NCI-H1092 (cell line): ENCODE measurements around the gene PSAP.
A peak's percentile ranks its signal among the peaks of the same experiment; 100 is the strongest.
"Not testable (repeated sequence)": the region's sequence is repeated elsewhere in the genome, so short reads cannot be mapped to it uniquely, and the experiment has no call there.

Experiments
- DNase-seq: peaks from one replicate; lab custom pipeline; 2025; lab: John Stamatoyannopoulos, UW

The PSAP gene

DNA sequence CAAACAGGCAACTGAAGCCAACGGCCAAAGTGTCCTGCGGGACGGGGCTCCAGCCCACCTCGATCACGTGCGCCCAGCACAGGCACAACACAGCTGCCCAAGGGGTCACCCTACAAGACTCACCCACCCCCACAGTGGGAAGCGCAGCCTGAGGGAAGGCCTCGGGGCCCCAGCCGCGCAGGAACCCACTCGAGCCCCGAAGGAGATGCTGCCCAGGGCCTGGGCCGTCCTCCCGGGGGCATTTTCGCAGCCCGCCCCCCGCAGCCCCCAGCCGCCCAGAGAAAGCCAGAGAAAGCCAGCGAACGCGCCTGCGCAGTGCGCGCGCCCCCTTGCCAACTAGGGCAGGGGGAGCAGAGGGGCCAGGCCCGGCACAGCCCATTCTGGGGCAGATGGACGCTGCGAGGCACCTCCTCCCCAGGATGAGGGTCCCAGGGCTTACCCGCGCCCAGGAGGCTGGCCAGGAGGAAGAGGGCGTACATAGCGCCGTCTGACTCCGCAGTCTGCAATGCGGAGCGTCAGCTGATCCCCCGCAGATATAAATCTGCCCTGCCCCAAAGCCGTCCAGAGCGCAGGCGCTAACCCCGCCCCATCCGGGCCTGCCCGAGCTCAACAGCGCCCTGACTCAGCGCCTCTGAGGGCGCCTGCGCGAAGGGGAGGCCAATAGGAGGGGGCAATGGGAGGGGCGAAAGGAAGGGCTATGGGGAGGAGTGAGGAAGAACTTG is at the start of gene PSAP:
Gene PSAP (minus strand): TSS at position 509 of the 722 bp plus-strand sequence. CDS start 30 bp downstream, at position 479.
- peak; percentile 94 for DNase-seq

DNA sequence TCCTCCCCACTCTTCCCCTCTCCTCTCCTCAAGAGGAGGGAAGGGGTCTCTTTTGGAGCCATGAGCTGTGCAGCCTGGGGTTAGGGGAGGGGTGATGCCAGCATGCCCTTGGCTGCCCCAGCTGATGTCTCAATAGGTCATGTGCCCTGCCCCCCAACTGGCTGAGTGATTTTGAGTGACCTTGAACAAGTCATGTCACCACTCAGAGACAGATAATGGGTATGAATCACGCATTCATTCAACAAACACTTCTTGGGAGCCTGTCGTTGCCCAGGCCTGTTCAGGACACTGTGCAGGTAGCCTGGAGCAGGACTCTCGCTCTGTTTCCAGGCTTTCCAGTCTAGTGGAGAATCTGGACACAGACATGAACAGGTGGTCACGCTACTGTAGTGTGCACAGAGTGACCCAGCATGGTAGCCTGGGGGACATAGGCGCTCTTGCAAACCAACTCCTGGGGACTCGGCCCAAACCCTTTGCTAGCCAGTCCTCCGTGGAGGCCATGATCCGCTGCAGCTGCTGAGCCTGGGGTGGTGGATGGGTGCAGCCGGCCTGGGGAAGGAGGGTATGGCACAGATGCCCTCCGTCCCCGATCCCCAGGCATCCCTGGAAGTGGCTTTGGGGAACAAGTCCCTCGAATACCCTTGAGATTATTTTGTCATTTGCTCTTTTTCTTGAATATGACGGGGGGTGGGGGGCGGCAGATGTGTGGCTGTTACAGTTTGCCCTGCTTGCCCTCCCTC is 49.6 kb upstream of the PSAP start:
- DNase-seq: no peak

DNA sequence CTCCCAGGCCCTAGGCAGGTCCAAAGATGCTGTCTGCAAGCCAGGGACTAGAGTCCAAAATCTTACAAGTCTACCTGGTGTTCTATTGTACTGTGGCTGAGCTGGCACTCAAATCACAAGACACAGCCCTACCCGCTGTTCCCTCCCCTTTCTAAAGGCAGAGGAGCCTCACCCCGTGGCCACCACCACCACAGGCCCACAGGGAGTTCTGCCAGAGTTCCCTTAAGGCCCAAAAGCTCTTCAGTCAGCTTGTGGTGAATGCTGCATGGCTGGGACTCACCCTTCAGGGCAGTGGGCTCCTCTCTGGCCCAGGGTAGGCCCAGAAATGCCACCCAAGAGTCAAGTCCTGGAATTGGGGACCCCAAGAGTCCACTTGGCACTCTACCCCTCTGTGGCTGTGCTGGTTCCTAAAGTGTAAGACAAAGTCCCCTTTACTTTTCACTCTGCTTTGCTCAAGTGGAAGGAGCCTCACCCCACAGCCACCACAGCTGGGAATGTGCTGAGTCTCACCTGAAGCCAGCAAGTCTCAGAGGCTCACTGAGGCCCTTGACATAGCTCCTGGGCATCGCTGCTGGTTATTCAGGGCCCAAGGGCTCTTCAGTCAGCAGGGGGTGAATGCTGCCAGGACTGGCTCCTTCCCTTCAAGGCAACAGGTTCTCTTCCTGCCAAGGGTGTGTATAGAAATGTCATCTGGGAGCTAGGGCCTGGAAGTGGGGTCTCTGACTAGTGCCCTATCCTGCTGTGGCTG is 48.8 kb upstream of the PSAP start:
- no peak for DNase-seq

DNA sequence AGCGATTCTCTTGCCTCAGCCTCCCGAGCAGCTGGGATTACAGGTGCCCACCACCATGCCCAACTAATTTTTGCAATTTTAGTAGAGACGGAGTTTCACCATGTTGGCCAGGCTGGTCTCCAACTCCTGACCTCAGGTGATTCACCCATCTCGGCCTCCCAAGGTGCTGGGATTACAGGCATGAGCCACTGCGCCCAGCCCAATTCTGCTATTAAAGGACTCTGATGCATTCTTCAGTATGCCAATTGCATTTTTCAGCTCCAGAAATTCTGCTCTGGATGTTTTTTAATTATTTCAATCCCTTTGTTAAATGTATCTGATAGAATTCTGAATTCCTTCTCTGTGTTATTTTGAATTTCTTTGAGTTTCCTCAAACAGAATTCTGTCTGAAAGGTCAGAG is 47.3 kb upstream of the PSAP start:
- DNase-seq: not testable (repeated sequence)

DNA sequence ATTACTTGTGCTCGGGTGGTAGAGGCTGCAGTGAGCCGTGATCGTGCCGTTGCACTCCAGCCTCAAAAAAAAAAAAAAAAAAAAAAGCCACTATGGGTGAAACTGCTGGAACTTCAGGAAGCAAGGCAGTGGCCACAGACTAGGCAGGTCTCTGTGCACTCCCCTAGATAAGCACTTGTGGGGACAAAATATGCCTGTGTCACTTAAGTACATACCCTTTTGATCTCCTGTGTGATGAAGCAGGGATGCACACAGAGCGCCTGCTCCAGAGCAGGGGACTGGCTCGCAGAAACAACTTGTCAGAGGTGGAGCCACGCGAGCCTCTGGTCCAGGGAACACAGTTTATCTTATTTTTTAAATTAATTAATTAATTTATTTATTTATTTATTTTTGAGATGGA is 42.9 kb upstream of the PSAP start:
- no peak for DNase-seq

DNA sequence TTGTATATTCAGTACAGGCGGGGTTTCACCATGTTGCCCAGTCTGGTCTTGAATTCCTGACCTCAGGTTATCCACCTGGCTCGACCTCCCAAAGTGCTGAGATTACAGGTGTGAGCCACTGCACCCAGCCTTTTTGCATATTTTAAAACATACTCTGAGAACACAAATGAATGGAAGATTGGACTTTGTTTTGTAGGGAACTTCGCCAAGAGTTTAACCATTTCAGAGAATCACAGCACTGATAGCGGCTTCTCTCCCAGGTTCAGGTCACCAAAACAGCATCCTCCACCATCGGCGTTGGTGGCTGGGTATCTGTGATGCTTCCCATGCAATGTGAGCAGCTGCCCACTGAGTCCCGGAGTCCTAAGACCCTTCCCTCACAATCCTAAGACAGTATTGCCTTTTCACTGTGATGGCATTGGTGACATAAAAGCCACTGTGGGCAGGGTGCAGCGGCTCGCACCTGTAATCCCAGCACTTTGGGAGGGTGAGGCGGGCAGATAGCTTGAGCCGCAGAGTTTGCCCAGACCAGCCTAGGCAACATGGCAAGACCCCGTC is 42.3 kb upstream of the PSAP start:
- DNase-seq: no peak

DNA sequence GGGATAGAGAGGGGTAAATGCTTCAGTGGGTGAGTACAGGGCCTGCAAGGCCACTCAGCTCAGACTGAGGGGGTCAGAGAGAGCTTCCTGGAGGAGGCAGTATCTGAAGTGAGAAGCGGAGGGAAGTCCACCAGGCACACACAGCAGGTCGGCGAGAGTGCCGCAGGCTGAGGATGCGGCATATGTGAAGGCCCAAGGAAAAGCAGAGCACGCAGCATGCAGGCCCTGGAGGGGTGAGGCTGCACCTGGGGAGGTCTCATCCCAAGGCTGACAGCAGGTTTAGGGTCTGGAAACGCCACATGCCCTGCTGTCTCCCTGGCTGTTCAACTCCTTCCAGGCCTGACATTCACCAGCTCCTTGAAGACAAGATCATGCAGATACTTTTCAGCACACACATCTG is 40.4 kb upstream of the PSAP start:
- no peak for DNase-seq

DNA sequence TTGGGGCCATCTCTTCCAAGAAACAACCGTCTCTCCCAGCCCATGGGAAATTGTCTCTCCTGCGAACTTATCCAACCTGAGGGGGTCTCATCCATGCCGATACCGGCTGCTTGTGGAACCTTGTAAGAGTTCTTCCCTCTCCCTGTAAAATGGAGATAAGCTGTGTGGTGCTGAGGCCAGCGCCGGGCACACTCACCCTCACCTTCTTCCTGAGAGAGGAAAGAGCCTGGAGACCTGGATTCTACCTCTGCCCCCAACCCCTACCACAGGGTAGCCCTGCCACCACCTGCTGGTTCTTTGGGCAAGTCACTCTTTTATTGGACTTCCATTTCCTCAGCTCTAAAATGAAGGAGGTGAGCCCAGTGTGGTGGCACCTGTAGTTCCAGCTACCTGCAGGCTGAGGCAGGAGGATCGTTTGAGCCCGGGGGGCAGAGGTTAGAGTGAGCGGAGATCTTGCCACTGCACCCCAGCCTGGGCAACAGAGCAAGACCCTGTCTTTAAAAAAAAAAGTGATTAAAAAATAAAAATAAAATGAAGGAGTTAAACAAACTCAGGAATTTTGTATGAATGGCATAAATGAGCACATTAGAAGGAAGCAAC is 38.4 kb upstream of the PSAP start:
- DNase-seq: no peak

DNA sequence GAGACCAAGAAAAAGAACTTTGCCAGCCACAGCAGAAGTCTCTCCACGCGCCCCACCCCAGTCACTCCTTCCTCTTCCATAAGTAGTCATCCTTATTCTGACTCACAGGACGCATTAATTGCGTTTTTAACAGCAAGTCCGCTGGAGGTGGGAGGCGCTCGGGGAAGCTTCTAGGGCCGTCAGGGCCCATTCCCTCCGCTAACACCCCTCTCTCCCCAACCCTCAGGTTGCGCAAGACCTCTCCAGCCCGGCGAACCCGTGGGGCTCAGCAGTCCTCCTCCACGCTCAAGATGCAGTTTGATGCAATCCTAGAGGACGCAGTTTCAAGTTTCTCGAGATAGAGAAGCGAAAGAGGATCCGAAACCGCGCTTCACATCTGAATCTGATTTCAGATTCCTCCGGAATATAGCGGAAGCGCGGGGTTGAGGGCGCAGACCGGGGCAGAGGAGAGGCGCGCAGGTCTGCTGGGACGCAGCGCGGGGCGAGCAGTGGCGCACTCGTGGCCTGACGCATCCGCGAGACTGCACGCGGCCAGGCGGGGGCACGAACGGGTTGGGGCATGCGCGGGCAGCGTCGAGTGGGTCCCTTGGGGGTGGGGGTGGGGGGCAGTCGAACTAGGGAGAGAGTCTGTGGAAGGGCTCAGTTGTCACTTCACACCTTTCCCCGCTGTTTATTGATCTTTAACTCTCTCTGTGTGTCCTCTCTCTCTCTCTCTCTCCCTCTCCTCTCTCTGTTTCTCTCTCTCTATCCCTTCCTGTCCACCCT is 37.8 kb upstream of the PSAP start:
- peak; percentile 63 for DNase-seq

DNA sequence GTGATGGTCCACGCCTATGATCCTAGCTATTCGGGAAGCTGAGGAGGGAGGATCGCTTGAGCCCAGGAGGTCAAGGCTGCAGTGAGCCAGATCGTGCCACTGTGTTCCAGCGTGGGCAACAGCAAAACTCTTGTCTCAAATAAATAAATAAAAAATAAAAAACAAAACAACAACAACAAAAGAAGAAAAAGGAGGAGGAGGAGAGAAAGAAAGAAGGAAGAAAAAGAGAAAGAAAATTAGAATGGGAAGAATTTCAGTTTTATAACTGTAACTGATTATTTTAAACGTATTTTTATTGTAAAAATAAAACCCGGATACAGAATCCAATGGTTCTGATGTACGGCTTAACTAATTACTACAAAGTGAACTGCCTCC is 37.2 kb upstream of the PSAP start:
- no peak for DNase-seq

DNA sequence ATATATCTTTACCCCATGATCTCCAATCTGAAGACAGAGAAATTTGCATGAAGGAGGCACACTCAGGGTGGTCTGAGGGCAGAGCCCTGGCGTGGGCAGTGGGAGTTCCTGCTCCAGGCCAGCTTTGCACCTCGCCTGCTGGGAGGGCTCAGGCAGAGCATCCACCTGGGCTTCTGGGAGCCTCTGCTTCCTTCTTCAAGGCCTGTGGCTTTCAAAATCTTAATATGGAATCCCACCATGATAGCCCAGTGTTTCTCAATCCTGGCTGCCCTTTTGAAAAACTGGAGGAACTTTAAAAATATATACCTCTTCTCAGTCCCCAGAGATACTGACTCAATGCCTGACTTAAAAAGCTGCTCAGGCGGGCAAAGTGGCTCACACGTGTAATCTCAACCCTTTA is 36.7 kb upstream of the PSAP start:
- no peak for DNase-seq

DNA sequence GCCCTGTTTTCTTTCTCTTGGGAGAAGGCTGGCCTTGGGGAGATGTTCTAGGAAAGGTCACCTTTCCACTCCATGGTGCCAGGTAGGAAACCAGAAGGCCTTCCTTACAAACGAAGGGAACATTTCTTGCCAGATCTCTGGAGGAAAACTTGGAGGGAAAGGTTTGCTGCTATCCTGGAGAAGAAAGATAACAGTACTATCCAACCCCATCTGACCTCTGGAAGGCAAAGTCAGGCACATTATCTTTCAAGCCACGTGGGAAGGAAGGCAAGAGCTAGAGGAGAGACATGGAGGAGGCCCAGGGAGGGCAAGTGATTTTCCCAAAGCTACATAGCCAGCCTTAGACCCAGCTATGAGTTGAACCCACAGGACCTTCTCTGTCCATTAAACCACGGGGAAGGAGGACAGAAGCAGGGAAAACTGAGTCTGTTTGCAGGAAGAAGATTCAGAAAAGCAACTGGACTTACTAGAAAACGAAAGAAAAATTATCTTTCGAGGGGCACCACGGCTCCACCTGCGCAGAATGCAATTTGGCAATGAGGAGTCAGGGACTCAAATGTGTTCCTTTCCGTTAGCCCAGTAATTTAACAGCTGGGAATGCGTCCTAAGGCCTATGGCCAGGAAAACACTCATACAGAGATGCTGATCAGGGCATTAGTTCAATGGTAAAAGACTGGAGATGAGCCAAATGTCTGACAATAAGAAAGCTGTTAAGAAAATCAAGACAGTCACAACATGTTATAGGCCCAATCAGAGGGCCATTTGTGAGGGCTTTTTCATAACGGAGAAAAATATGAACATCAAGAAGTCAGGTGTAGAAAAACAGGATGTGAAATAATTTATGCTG is 32.0 kb upstream of the PSAP start:
- DNase-seq: no peak

DNA sequence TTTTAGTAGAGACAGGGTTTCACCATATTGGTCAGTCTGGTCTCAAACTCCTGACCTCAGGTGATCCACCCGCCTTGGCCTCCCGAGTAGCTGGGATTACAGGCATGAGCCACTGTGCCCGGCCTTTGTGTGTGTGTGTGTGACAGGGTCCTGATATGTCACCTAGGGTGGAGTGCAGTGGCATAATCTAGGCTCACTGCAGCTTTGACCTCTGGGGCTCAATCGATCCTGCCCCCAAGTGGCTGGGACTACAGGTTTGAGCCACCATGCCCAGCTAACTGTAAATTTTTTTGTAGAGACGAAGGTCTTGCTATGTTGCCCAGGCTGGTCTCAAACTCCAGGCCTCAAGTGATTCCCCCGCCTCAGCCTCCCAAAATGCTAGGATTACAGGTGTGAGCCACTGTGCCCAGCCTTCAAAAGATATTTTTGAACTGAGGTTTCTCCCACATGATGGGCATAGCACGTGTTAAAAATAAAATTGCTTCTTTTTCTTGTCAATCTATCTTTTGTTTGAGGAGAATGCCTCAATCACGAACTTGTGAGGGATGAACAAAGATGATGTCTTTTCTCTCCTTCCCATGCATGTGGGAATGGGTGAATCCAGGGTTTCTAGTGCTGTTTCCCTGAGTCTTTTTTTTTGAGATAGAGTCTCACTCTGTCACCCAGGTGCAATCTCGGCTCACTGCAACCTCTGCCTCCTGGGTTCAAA is 30.8 kb upstream of the PSAP start:
- DNase-seq: no peak

DNA sequence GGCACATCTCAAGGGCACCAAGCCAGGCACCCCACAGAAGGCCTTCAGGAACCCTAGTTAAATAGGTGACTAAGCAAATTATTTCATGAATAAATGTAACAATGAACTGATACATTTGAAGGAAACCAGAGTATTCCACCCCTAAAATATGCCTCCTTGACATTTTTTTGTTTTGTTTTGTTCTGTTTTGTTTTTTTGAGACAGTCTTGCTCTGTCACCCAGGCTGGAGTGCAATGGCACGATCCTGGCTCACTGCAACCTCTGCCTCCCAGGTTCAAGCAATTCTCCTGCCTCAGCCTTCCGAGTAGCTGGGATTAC is 30.2 kb upstream of the PSAP start:
- DNase-seq: not testable (repeated sequence)

DNA sequence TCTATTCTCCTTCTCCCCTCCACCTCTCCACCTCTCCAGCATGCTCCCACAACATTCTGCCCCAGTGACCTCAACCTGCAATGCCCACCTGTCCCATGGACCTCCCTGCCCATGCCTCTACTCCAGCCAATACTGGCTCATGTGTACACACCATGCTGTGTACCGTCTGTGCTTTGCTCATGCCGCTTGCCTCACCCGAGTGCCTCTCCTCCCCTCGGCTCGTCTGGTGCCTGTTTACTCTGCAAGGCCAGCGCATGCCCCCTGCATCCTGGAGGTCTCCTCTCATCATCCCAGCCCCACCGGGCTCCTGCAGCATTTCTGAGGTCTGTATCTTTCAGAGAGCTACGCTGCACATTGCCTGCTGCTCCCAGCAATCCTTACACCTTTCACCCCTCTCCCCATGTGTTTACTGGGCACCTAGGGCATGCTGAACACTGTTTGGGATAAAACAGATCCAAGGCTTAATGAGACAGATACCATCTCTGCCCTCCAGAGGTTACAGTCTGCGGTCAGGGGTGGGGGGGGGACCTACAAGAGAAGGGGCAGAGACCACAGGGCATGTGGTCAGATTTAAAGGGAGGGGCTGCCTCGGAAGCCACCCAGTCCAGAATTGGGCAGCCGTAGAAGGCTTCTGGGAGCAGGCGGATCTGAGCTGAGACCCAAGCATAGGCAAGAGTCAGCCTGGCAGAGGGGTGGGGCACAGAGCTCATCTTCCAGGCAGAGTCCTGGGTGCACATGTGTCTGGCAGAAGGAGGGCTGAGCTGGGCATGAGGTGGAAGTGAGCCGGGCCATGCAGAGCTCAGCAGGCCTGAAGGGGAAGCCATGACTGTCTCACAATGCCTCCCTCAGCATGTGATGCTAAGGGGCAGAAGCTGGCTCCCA is 29.6 kb upstream of the PSAP start:
- DNase-seq: no peak

DNA sequence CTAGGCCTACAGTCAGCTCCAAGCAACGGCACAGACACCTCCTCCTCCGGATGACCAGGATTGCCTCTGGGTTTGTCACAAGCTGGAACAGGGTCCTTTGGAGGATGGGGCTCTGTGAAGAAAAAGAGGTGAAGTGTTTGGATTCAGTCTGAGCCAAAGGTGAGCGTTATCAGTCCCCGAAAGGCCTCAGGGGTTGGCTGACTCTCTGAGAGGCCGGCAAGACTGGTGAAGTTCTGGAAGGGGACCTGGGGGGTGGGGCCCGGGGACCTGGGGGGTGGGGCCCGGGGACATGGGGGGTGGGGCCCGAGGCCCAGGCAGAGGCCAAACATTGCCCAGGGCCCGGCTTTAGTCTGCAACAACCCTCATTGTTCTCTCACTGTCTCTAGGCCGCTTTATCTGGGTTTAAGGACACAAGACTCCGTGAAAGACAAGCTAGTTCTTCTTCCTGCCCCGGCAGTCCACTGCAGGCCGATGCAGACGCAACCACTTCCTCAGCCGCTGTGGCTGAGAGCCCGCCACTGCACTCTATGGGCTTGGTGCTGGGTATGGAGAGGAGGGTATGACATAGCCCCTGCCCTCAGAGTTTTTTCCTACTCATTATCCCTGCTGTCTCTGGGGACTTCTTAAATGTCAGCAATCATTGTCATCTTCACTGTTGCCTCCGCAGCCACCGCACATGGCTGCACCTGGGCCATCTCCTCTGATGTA is 27.4 kb upstream of the PSAP start:
- no peak for DNase-seq

DNA sequence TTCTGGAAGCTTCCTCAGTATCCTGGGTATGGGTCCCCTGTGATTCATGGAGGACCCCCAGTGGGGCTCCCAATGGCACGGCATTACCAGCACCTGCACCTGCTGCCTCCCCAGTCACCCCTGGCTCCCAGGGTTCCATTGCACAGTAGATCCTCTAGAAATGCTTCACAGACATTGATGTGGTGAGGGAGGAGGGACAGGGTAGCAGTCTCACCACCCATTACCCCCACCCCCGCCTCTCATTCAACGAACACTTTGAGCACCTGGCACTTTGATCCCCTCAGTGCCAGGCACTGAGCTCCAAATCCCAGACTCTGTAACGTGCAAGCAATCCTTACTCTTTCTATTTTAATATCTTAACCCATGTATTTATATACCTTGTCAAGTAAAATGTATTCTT is 26.8 kb upstream of the PSAP start:
- no peak for DNase-seq

DNA sequence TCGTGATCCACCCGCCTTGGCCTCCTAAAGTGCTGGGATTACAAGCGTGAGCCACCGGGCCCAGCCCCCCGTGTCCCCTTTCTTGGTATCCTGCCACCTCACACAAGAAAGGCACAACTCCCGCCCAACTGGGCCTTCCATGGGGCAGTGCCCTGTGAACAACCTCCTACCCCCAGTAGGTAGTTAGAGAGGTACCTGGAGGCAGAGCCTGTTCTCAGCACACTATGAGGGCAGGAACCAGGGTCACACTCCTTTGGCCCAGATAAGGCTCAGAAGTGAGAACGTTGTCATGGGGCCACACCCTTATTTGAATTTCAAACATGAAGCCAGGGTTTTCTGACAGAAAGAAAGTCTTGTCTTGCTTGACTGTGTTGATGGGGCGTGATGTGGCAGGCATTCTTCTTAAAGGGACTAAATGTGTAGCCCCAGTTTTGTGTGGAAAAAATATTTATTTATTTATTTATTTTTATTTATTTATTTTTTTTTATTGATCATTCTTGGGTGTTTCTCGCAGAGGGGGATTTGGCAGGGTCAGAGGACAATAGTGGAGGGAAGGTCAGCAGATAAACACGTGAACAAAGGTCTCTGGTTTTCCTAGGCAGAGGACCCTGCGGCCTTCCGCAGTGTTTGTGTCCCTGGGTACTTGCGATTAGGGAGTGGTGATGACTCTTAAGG is 23.8 kb upstream of the PSAP start:
- not testable (repeated sequence) for DNase-seq
